GM20000 (cell line): ENCODE results near the gene UGT1A9.

Experiments
- DNase-seq: peaks from one replicate; pipeline ENCODE4 v3.0.0; 2012; ENCODE audit warnings: low spot score
- TF ChIP-seq, protein P1 (sequence below): IDR thresholded peaks from 2 replicates; pipeline ENCODE4 v1.5.1; 2012; ENCODE audit warnings: mild to moderate bottlenecking, control low read depth; ENCODE audit errors: extremely low read depth, missing control alignments

The UGT1A9 gene

DNA sequence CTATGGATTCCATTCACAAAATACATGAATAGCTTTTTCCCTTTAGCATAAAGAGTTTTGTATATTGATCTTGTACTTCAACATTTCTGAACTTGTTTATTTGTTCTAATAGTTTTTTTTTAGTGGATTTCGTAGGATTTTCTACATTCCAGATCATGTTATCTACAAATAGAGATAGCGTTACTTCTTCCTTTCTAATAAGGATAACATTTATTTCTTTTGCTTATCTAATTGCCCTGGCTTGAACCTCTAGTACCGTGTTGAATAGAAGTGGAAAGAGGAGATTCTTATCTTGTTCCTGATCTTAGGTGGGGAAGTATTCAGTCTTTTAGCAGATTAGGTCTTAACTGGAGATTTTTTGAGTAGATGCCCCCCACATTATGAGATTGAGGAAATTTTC is 30.5 kb downstream of the UGT1A9 start:
- TF ChIP-seq, protein P1, sequence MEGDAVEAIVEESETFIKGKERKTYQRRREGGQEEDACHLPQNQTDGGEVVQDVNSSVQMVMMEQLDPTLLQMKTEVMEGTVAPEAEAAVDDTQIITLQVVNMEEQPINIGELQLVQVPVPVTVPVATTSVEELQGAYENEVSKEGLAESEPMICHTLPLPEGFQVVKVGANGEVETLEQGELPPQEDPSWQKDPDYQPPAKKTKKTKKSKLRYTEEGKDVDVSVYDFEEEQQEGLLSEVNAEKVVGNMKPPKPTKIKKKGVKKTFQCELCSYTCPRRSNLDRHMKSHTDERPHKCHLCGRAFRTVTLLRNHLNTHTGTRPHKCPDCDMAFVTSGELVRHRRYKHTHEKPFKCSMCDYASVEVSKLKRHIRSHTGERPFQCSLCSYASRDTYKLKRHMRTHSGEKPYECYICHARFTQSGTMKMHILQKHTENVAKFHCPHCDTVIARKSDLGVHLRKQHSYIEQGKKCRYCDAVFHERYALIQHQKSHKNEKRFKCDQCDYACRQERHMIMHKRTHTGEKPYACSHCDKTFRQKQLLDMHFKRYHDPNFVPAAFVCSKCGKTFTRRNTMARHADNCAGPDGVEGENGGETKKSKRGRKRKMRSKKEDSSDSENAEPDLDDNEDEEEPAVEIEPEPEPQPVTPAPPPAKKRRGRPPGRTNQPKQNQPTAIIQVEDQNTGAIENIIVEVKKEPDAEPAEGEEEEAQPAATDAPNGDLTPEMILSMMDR = no peak
- DNase-seq = no peak

DNA sequence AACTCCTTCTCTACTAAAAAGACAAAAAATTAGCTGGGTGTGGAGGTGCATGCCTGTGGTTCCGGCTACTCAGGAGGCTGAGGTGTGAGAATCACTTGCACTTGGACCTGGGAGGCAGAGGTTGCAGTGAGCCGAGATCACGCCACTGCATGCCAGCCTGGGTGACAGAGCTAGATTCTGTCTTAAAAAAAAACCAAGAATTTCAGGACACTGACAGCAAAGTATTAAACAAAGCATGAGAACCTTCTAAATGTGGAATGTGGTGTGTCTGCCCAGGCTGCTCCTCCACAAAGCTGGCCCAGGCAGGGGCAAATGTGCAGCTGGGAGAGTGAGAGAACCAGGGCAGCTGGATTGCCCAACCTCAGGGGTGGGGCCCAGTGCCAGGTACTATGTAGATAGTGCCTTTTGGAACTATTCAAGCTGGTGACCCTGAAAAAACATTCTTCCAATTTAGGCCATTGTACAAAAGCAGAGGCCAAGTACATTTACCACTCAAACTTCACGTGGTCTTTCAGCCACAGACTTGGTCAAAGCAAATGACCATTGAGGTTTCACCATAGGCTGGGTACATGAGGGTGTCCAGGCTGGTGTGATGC is 34.3 kb downstream of the UGT1A9 start:
- DNase-seq = no peak
- TF ChIP-seq, protein P1 = no peak

DNA sequence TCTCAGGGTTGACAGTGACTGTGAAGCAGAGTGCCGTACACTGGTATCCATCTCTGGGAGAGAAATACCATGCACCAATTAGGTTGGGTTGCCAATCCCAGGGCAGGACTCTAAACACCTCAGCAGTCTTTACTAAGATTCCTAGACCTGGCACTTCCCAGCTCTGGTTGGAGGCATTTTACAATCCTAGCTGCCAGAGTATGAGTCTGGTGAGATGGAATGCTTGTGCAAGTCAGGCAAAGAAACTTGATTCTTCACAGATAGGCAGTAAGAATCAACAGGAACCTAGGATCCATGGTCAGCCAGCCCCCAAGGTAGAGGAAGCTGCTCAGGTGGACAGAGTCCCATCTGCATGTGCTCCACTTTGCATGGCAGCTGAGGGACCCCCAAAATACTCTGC is 35.0 kb downstream of the UGT1A9 start:
- TF ChIP-seq, protein P1 = no peak
- no peak for DNase-seq

DNA sequence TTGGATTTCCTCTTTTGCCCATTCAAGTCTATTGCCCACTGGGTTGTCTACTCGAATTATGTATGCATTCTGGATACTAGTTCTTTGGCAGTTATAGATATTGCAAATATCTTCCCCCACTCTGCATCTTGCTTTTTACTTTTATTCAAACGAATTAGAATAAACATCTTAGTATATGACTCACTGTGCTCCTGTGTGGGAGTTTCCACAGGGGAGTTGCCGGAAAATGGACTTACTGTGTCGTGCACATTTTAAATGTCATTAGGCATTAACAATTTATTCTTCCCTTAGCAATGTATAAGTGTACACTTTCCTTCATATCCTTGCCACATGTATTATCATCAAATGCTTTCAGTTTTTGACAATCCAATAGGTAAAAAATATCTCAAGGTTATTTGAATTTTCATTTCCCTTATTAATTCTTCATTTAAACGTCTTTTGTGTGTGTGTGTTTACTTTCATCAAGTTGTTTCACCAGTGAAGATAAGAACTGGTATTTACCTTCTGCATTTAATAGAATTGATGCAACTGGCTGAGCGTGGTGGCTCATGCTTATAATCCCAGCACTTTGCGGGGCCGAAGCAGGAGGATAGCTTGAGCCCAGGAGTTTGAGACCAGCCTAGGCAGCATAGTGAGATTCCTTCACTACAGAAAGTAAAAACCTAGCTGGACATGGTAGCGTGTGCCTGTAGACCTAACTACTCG is 36.4 kb downstream of the UGT1A9 start:
- no peak for DNase-seq
- TF ChIP-seq, protein P1 = no peak

DNA sequence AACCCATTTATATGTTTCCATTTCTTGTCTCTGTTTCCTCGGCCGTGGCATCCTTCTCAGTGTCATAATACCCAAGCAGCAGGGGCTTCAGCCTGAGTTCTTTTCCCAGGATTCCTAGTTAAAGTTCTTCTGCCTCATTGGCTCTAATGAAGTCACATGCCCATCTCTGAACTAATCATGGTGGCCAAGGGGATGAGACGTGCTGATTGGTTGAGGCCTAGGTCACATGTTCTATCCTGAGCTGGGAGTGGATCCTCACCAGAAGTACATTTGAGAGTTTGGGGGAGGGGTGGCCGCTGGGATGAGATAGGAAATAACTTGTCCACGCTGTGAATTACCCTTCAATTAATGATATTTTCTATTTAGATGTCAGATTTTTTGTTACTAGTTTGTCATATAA is 37.2 kb downstream of the UGT1A9 start:
- no peak for DNase-seq
- TF ChIP-seq, protein P1 = no peak

DNA sequence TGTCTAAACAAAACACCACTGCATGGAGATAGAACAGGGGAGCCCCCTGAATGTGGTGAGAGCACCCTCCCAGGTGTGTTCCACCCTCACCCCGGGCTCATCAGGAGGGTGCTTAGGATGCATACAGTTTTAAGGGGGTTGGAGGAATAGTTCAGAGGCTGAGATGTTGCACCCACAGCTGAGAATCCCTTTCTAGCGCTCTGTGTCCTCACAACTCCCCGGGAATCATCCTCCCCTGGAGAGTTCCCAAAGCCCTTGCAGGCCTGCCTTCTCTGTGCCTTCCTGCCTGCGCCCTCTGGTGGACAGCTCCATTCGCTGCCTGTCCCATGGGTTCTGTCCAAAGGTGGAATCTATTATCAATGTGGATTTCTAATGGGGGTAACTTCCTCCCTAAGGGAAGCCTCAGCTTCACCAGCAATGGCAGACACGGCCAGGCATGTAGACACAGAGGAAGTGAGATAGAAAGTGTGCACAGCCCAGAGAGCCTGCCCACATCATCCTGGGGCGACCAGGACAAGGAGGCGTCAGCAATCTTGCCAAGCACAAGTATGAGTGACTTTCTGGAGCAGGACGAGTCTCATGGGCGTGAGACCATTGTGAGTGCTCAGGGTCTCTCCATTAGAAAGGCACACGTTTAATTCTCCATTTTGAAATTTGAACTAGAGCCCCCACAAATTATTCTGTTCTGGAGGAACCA is 39.8 kb downstream of the UGT1A9 start:
- TF ChIP-seq, protein P1 = peak; percentile 90
- peak; percentile 62 for DNase-seq

DNA sequence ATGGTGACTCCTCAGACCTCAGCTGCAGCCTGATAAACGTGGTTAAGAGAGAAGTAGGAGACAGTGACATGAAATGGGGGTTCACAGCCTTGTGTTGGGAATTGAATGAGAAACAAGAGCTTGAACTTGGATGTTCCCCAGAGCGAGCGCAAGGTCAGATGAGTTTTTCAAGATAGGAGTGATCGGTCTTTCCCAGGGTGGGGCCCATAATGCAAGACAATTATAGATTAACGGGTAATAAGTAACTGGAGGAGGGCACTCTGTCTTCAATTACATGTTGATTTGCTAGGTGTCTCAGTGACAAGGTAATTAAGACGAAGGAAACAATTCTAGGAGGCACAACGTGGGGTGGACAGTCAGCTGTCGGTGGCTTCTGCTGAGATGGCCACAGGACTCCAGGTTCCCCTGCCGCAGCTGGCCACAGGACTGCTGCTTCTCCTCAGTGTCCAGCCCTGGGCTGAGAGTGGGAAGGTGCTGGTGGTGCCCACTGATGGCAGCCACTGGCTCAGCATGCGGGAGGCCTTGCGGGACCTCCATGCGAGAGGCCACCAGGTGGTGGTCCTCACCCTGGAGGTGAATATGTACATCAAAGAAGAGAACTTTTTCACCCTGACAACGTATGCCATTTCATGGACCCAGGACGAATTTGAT is 41.0 kb downstream of the UGT1A9 start, which contains the start of gene UGT1A5:
Gene UGT1A5 (plus strand): TSS at position 297 of the 651 bp plus-strand sequence. CDS start 85 bp downstream, at position 382.
- no peak for DNase-seq
- TF ChIP-seq, protein P1 = no peak
